Erythroblast (primary cell): ENCODE data around the gene TOR1A.

ENCODE experiments used
- GATA1 ChIP-seq: IDR thresholded peaks from 2 replicates; pipeline ENCODE4 v1.6.1; 2011; ENCODE audit warnings: low read depth, mild to moderate bottlenecking, control low read depth, low read length, moderate library complexity
- POLR2A ChIP-seq: IDR thresholded peaks from 2 replicates; pipeline ENCODE4 v1.6.1; 2011; ENCODE audit warnings: mild to moderate bottlenecking, low read length

DNA sequence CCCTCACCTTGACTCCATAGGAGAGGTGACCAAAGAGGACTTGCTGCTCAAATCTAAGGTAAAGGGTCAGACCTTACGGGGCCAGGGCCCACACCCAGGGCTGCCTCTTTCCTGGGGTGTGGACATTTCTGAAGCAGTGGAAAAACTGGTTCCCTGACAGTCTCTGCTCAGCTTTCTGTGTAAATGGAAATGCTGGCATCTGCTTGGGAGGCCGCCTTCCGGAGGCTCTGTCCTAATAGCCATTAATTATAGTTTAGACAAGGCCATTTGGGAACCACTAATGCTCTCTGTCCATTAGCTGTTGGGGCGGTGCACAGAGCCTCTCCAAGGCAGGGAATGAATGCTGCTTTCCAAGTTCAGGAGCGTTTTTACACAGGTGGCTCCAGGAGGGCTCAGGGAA, 28.6 kb upstream of the TOR1A start:
- TF ChIP-seq POLR2A (no peak), GATA1 (no peak)
